ENCODE data around the gene PDE4D.
A peak's percentile ranks its signal among the peaks of the same experiment; 100 is the strongest.

The PDE4D gene

GRCh38 chr5:59051951-59052350, 841.6 kb downstream of the PDE4D start:
- DNase-seq, result no peak

GRCh38 chr5:59049095-59049494, 844.4 kb downstream of the PDE4D start:
- DNase-seq, result no peak

GRCh38 chr5:59042201-59043055, 851.1 kb downstream of the PDE4D start:
- DNase-seq, result no peak

- no peak for DNase-seq
Measured at GRCh38 chr5:59041355-59041754, 852.2 kb downstream of the PDE4D start.

DNA sequence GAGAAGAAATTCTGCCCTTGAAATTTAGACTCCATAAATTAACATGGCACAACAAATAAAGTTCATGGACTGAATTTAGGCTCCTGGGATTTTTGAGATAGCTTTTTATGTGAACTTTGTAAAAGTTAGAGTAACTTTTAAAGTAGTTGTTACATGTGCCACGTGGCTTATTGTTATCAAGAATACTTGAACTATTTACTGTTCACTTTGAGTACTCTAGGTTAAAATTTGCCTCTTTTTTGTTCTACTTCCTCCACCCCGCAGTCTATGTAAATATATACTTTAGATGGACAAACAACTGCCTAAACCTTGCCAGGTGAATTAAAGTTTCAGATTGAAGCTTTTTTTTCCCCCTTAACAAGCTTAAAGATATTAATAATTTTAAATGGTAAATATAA, 852.7 kb downstream of the PDE4D start:
- no peak for DNase-seq

DNA sequence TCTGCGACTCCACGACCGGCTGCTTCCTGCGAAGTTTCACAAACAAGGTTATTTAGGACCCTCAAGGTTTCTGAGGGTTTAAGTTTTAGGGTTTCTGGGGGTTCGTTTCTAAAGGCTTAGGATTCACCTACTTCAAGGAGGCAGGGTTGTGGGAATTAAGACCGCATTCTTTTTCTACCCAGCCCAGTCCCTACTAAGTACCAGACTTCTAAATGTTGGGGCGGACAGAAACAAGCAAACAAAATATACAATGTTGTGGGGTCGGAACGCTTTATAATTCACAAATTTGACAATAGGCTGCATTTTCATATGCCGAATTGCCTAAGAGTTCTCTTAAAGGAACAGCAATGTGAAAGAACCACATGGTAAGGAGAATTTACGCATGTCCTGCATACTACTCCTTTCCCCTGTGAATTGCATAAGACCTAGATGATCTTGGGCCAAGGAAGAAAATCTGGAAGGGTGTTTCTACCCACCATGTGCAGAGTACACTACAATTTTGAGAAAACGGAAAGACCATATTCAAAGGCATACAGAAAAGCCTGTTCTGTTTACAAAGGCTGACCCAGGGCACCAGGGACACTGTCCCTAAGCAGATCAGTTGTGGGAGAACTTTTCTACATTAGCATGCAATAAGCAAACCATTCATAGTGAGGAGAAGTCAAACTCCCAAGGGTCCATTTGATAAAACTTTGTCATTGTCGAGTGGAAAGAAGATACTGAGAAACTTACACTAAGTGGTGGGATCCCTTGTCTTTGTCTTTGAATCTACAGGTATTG, 853.3 kb downstream of the PDE4D start:
- DNase-seq, result no peak

DNA sequence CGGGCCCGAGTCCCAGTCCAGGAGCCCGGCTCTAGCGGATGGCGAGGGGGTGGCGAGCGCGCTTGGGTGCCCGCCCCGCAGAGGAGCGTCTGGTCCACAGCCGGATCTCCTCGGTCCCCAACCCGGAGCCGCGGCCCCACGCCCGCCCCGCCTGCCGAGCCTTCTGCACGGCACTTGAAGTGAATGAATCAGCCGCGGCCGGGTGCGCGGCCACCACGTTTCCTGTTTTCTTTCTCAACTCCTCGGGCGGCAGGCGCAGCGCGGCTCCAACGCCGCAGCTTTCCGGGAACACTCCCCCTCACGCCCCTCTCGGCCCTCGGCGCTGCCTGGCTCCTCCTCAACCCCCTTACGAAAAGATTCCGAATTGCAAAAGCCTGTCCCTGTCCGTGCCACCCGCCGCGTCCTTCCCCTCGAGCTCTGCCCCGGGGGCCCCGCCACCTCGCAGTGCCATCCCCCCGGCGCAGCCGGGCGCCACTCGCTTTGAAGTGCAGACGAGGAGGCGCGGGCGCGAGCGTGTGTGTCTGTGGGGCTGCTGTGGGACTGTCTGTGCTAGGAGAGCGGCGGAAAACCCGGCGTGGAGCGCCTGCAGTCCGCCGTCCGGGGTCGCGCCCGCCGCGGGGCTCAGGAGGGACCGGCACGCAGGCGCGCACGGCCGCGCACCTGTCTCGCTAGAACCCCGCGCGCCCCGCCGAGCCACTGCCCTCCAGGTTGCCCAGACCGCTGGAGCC, 854.1 kb downstream of the PDE4D start:
- no peak for DNase-seq

DNA sequence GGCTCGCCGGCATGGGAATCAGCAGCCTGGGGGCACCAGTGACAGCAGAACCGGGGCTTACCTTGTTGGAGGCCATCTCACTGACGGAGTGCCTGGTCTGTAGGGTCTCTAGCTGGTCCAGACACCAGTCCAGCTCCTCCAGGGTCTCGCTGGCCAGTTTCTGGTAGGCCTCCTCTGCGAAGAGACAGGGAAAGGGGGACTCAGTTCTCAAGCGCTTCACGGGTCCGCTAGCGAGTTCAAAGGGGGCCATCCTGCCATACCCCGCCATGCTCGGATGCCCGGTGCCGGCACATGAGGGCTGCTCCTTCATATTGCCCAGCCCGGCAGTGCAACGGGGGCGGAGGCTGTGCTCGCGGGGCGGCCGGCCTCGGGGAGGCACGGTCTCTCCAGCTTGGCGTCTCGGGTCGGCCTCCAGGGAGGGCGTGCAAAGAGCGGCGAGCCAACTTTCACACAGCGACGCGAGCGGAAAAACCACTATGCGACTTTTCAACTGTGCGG, 854.7 kb downstream of the PDE4D start:
- no peak for DNase-seq

GRCh38 chr5:59037941-59038797, 855.4 kb downstream of the PDE4D start:
- DNase-seq, result no peak

GRCh38 chr5:59037453-59037852, 856.1 kb downstream of the PDE4D start:
- DNase-seq, result no peak

- DNase-seq, result no peak
Measured at GRCh38 chr5:59037041-59037440, 856.5 kb downstream of the PDE4D start.

- DNase-seq, result no peak
Measured at GRCh38 chr5:59036274-59036961, 857.1 kb downstream of the PDE4D start.

DNA sequence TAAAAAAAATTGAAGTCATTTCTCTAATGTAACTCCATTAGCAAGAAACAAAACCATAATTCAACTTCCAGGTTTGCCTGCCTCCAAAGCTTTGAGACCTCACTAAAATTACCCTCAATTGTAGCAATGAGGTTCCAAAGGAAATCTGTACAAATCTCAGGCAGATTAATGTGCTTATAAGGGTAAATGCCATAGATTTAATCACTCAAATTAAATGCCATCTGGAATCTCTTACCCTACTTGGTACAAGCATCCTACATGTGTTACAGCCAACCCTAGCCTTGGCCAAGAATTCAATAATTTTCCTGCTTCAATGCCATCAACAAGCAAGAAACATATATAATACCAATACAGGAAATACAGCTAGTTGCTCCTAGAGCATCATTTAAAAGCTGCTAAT, 857.8 kb downstream of the PDE4D start:
- no peak for DNase-seq

DNA sequence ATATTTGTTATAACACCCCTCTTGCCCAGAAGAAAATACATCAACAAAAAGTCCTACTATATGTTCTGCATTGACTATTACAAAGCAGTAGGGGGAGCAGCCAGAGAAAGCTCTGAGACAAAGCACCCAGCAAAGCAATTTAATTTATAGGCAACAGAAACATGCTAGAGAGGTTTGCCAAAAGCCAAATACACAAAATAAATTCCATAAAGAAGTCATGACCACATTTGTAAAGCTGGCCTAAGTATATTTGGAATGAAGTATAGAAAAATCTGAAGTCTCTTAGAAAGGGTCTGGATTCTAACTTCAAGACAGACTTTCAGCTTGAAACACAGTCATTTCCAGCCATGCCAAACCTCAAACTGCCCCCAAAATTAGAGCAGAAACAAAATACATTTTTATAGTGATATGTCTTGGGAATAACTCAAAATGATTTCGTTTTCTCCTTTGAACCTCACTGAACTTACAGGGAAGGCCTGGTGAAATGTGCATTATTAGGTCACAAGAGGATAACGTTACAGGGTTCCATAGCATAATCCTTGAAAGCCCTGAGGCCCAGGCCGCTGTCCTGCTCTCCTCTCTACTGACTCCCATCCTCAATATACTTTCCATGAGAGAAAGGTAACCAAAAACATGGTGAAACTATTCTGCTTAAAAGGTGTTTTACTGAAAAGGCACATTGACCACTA, 858.9 kb downstream of the PDE4D start:
- DNase-seq, result no peak

- no peak for DNase-seq
Measured at GRCh38 chr5:59027145-59027907, 866.2 kb downstream of the PDE4D start.

DNA sequence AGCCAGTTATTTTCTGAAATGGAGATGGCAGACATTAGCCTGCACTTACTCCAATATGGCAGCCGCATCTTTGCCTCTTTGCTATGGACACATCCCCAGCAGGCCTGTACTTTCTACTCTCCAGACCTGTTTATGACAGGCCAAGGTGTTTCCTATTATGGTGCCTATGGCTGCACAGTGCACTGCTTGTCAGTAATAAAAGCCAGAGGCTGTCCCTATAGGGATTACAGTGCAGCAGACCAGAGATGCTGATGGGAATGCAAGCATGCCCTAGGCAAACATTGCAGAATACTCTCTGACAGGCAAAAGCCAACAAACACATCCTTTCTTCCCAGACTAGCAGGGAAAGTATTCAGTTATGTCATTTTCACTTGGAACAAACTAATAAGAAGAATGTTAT, 867.8 kb downstream of the PDE4D start:
- DNase-seq, result no peak

- DNase-seq, result no peak
Measured at GRCh38 chr5:59021837-59022514, 871.5 kb downstream of the PDE4D start.

GRCh38 chr5:59021286-59021673, 872.2 kb downstream of the PDE4D start:
- peak; percentile 95 for DNase-seq

DNA sequence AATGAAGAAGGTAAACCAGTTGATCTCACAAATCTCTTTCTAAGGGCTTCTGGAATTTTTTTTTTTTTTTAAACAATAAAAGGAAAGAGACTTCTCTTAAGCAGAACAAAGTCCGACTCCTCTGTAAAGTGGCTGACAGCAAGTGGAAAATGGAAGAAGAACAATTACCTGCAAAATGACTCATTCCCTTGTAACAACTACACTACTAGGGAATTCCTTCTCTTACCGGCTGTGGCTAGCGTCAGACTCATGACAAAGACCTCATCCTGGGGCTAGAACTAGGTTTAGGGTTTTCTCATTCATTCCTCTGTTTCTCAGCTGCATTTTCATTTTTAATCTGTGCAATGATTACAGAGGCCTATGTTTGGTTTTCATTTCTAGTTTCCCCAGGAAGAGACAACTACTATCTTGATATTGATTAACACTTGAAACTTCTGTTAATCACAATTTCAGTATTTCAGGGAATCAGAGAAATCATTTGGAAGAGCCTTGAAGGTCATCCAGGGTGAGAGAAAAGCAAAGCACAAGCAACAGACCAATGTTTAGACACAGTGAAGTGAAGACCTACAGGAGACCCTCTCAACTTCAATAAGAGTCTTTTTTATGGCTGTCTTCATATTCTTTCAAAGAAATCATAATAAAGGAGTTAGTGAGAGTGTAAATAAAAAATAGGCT, 872.8 kb downstream of the PDE4D start:
- peak; percentile 79 for DNase-seq
